ENCODE results near the gene LTF. TPM values are rescaled to one million over a fixed set of nuclear protein-coding genes. Genes with fewer than 3 reads are reported as not detected.

Gene LTF
- total RNA-seq, 1 donor from 2014 or later, result not detected

DNA sequence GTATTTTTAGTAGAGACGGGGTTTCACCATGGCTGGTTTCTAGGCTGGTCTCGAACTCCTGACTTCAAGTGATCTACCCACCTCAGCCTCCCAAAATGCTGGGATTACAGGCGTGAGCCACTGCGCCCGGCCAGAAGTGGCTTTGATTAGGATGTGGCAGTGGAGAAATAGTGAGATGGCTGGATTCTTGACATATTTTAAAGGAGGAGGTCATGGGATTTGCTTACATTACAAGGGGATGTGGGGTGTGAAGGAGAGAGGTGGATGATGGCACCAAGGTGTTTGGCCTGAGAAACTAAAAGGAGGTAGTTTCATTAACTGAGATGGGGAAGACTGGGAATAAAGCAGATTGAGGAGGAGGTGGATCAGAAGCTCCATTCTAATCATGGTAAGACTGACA, 15.0 kb upstream of the LTF start:
- TF ChIP-seq CTCF (IDR thresholded peaks at IDR 0.05; ENCODE audit: partially characterized antibody, unreplicated experiment), result no peak
- no peak for DNase-seq
- Mint-ChIP-seq H3K4me3 (ENCODE audit: unreplicated experiment) (no peak overlapping the region), H3K27me3 (ENCODE audit: unreplicated experiment) (peaks cover 6% of the 10 kb centered on the region), H3K36me3 (ENCODE audit: unreplicated experiment) (peaks cover 9% of the 10 kb centered on the region), H3K4me1 (ENCODE audit: low read depth, unreplicated experiment) (peaks cover 4% of the 10 kb centered on the region), H3K27ac (ENCODE audit: unreplicated experiment) (no peak overlapping the region), H3K9me3 (ENCODE audit: unreplicated experiment) (peaks cover 3% of the 10 kb centered on the region)

DNA sequence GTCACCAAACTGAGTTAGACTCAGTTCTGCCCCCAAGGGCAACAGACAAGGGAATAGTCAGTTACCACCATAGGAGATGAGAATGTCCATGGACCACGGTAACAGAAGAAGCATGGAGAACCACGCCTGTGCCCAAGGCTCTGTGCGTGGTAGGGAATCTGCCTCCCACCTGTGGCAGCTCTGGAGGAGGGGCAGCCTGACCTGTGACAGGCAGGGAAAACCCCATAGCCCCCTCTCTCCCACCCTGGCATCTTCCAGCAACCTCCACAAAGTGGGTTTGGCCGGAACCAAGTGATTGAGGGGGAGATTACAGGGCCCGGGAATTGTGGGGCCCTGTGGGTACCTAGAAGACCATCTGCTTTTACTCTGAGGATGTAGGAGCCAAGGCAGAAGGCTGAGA, 14.3 kb upstream of the LTF start:
- Mint-ChIP-seq H3K9me3 (ENCODE audit: unreplicated experiment) (peaks cover 5% of the 10 kb centered on the region), H3K27ac (ENCODE audit: unreplicated experiment) (no peak overlapping the region), H3K4me1 (ENCODE audit: low read depth, unreplicated experiment) (peaks cover 2% of the 10 kb centered on the region), H3K36me3 (ENCODE audit: unreplicated experiment) (peaks cover 15% of the 10 kb centered on the region), H3K4me3 (ENCODE audit: unreplicated experiment) (no peak overlapping the region), H3K27me3 (ENCODE audit: unreplicated experiment) (peaks cover 6% of the 10 kb centered on the region)
- DNase-seq, result no peak
- no peak for TF ChIP-seq CTCF (IDR thresholded peaks at IDR 0.05; ENCODE audit: partially characterized antibody, unreplicated experiment)

GRCh38 chr3:46478341-46478740, 13.6 kb upstream of the LTF start:
- Mint-ChIP-seq H3K27ac (ENCODE audit: unreplicated experiment) (no peak overlapping the region), H3K4me3 (ENCODE audit: unreplicated experiment) (no peak overlapping the region), H3K9me3 (ENCODE audit: unreplicated experiment) (peaks cover 5% of the 10 kb centered on the region), H3K27me3 (ENCODE audit: unreplicated experiment) (peaks cover 6% of the 10 kb centered on the region), H3K36me3 (ENCODE audit: unreplicated experiment) (peaks cover 22% of the 10 kb centered on the region), H3K4me1 (ENCODE audit: low read depth, unreplicated experiment) (peaks cover 2% of the 10 kb centered on the region)
- DNase-seq, result no peak
- TF ChIP-seq CTCF (IDR thresholded peaks at IDR 0.05; ENCODE audit: partially characterized antibody, unreplicated experiment), result no peak

DNA sequence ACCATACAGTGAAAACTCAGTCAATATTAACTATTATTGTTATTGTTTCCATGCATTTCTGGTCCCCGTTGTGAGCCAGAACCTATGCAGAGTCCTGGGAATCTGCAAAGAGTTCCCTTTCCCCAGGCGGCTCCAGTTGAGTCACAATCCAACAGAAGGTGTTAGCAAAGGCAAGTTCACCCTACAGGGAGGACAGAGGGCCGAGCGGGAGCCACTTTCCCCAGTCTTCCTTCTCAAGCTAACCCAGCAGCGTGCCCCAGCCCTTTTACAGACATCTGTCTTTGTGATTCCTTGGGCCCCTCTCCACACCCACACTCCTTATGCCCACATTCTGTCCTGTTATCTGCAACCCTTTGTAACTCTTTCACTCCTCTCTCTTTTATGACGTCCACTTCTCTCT, 13.1 kb upstream of the LTF start:
- TF ChIP-seq CTCF (IDR thresholded peaks at IDR 0.05; ENCODE audit: partially characterized antibody, unreplicated experiment), result no peak
- Mint-ChIP-seq H3K27me3 (ENCODE audit: unreplicated experiment) (peaks cover 9% of the 10 kb centered on the region), H3K9me3 (ENCODE audit: unreplicated experiment) (peaks cover 8% of the 10 kb centered on the region), H3K4me1 (ENCODE audit: low read depth, unreplicated experiment) (peaks cover 2% of the 10 kb centered on the region), H3K4me3 (ENCODE audit: unreplicated experiment) (no peak overlapping the region), H3K36me3 (ENCODE audit: unreplicated experiment) (peaks cover 25% of the 10 kb centered on the region), H3K27ac (ENCODE audit: unreplicated experiment) (no peak overlapping the region)
- DNase-seq, result no peak

DNA sequence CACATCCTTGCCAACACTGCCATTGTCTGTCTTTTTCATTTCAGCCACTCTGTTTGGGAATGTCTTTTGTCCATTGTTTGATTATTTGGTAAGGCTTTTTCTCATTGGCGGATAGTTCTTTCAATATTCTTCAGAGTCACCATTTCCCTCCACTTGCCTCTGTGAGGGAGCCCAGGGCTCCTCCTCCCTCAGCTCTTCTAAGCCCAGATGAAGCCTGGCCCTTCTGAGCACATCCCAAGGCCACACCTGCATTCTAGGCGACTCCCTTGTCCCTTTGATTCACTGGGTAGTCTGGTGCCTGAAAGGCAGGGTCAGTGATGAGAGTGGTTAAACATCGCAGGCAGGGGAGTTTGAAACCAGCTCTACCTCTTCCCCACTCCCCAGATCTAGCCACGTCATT, 12.4 kb upstream of the LTF start:
- no peak overlapping the region for H3K27ac Mint-ChIP-seq (ENCODE audit: unreplicated experiment)
- H3K4me1 Mint-ChIP-seq (ENCODE audit: low read depth, unreplicated experiment), result peaks cover 2% of the 10 kb centered on the region
- peaks cover 8% of the 10 kb centered on the region for H3K9me3 Mint-ChIP-seq (ENCODE audit: unreplicated experiment)
- H3K27me3 Mint-ChIP-seq (ENCODE audit: unreplicated experiment), result peaks cover 9% of the 10 kb centered on the region
- TF ChIP-seq CTCF (IDR thresholded peaks at IDR 0.05; ENCODE audit: partially characterized antibody, unreplicated experiment), result no peak
- no peak overlapping the region for H3K4me3 Mint-ChIP-seq (ENCODE audit: unreplicated experiment)
- peaks cover 25% of the 10 kb centered on the region for H3K36me3 Mint-ChIP-seq (ENCODE audit: unreplicated experiment)
- no peak for DNase-seq

All from glutamatergic neuron (in vitro differentiated cells).